Osteoblast (primary cell): Measurements from ENCODE around the gene SLA2. TPM values are rescaled to one million over a fixed set of nuclear protein-coding genes. Genes with fewer than 3 reads are reported as not detected.

Source experiments
- DNase-seq: peaks from one replicate; pipeline ENCODE4 v3.0.0; 2011; ENCODE audit warnings: low spot score, mixed read lengths; ENCODE audit not compliant: insufficient read length; ENCODE audit errors: missing footprints
- H2AFZ ChIP-seq: 2 replicates; pipeline ENCODE4 v1.6.0; 2011; ENCODE audit warnings: mild to moderate bottlenecking, low read length
- H3K27ac ChIP-seq: 2 replicates; pipeline ENCODE4 v1.5.1; 2011; ENCODE audit warnings: mild to moderate bottlenecking, low read depth, low read length, moderate library complexity
- H3K27me3 ChIP-seq: 2 replicates; pipeline ENCODE4 v1.6.0; 2012; ENCODE audit warnings: mild to moderate bottlenecking, control low read depth, inconsistent platforms, low read length, moderate library complexity; ENCODE audit not compliant: insufficient read depth
- H3K36me3 ChIP-seq: 2 replicates; pipeline ENCODE4 v1.5.1; 2011; ENCODE audit warnings: mild to moderate bottlenecking, low read length, control low read depth, moderate library complexity; ENCODE audit not compliant: insufficient read depth
- H3K4me1 ChIP-seq: 2 replicates; pipeline ENCODE4 v1.5.1; 2011; ENCODE audit warnings: mild to moderate bottlenecking, low read length, control low read depth, moderate library complexity; ENCODE audit not compliant: insufficient read depth
- H3K4me2 ChIP-seq: 2 replicates; pipeline ENCODE4 v1.6.0; 2011; ENCODE audit warnings: mild to moderate bottlenecking, low read length; ENCODE audit not compliant: insufficient read depth
- H3K4me3 ChIP-seq: fragments of 200-600 bp; sonication (generic); 3 replicates; pipeline ENCODE4 v1.5.1; 2012; ENCODE audit warnings: mild to moderate bottlenecking, low read length, inconsistent platforms; ENCODE audit not compliant: insufficient read depth
- H3K79me2 ChIP-seq: 2 replicates; pipeline ENCODE4 v1.6.0; 2012; ENCODE audit warnings: mild to moderate bottlenecking, low read length, control low read depth, inconsistent platforms; ENCODE audit not compliant: insufficient read depth
- H3K9me3 ChIP-seq: 2 replicates; pipeline ENCODE4 v1.5.1; 2011; ENCODE audit warnings: low read depth, low read length, control low read depth
- H4K20me1 ChIP-seq: 2 replicates; pipeline ENCODE4 v1.6.0; 2012; ENCODE audit warnings: mild to moderate bottlenecking, low read length, control low read depth; ENCODE audit not compliant: insufficient read depth
- total RNA-seq: library from RNA; depleted of rRNA; stranded (reverse); fragments of >200 nt; gene quantifications from 2 replicates; pipeline ENCODE4 v1.2.3, GENCODE V29; 2012
- TF ChIP-seq, protein P1 (sequence below): IDR thresholded peaks from 2 replicates; pipeline ENCODE4 v1.5.1; 2011; ENCODE audit warnings: mild to moderate bottlenecking, low read depth, low read length, moderate library complexity; ENCODE audit errors: extremely low read depth

The SLA2 gene
- total RNA-seq, 1 donor: 0.36 TPM

- Histone ChIP-seq H3K27ac (no peak overlapping the region), H3K9me3 (no peaks in the 10 kb centered on the region), H3K4me2 (no peak overlapping the region), H4K20me1 (no peaks in the 10 kb centered on the region), H3K4me3 (no peak overlapping the region), H3K79me2 (no peaks in the 10 kb centered on the region), H3K27me3 (no peaks in the 10 kb centered on the region), H2AFZ (no peak overlapping the region), H3K36me3 (no peaks in the 10 kb centered on the region), H3K4me1 (no peaks in the 10 kb centered on the region)
- TF ChIP-seq, protein P1, sequence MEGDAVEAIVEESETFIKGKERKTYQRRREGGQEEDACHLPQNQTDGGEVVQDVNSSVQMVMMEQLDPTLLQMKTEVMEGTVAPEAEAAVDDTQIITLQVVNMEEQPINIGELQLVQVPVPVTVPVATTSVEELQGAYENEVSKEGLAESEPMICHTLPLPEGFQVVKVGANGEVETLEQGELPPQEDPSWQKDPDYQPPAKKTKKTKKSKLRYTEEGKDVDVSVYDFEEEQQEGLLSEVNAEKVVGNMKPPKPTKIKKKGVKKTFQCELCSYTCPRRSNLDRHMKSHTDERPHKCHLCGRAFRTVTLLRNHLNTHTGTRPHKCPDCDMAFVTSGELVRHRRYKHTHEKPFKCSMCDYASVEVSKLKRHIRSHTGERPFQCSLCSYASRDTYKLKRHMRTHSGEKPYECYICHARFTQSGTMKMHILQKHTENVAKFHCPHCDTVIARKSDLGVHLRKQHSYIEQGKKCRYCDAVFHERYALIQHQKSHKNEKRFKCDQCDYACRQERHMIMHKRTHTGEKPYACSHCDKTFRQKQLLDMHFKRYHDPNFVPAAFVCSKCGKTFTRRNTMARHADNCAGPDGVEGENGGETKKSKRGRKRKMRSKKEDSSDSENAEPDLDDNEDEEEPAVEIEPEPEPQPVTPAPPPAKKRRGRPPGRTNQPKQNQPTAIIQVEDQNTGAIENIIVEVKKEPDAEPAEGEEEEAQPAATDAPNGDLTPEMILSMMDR: no peak
- DNase-seq: no peak
Measured at GRCh38 chr20:36634342-36634741, 11.7 kb downstream of the SLA2 start.

GRCh38 chr20:36633285-36633772, 12.7 kb downstream of the SLA2 start:
- no peaks in the 10 kb centered on the region for H3K36me3 ChIP-seq

DNA sequence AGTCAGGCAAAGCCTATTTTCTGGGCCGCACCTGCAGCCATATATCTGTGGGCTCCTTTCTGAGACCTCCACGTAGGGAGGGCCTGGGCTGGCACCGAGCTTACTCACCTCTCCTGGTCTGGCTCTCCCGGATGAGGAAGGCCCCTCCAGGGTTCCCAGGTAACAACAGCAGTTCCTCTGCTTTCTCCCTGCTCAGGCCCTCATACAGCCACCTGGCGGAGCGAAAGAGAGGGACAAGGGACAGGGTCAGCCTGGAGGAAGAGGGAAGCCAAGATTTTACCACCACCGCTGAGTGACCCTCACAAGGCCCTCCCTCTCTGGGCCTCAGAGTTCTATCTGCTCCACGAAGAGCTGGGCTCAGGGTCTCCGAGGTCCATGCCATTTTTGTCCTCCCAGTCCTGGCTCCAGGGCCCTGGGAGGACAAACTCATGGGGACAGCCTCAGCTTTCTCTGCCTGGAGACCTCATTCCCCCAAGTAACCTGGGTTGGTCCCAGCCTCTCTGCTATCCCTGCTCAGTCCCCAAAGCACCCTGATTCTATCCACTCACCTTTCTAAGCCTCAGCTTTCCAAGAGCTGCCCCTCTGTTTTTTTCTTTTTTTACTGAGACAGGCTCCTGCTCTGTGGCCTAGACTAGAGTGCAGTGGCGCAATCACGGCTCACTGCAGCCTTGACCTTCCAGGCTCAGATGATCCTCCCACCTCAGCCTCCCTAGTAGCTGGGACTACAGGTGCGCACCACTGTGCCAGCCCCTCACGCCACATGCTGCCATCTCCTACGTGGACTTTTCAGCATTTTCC, 13.3 kb downstream of the SLA2 start:
- no peaks in the 10 kb centered on the region for H3K27me3 ChIP-seq
- no peak overlapping the region for H3K27ac ChIP-seq
- H3K4me1 ChIP-seq: no peaks in the 10 kb centered on the region
- no peaks in the 10 kb centered on the region for H4K20me1 ChIP-seq
- no peak overlapping the region for H3K4me2 ChIP-seq
- no peak overlapping the region for H3K4me3 ChIP-seq
- no peak for DNase-seq
- TF ChIP-seq, protein P1: no peak
- no peak overlapping the region for H2AFZ ChIP-seq
- H3K79me2 ChIP-seq: no peaks in the 10 kb centered on the region
- H3K9me3 ChIP-seq: no peaks in the 10 kb centered on the region
- H3K36me3 ChIP-seq: no peaks in the 10 kb centered on the region

More at GRCh38 chr20:36633285-36633772, 12.7 kb downstream of the SLA2 start:
- Histone ChIP-seq H3K27ac (no peak overlapping the region), H3K4me3 (no peak overlapping the region), H2AFZ (no peak overlapping the region), H3K27me3 (no peaks in the 10 kb centered on the region), H3K9me3 (no peaks in the 10 kb centered on the region), H3K4me2 (no peak overlapping the region), H3K79me2 (no peaks in the 10 kb centered on the region), H4K20me1 (no peaks in the 10 kb centered on the region), H3K4me1 (no peaks in the 10 kb centered on the region)
- TF ChIP-seq, protein P1: no peak
- no peak for DNase-seq

GRCh38 chr20:36632147-36632486, 13.9 kb downstream of the SLA2 start:
- TF ChIP-seq, protein P1: no peak
- Histone ChIP-seq H3K4me1 (no peaks in the 10 kb centered on the region), H3K9me3 (no peaks in the 10 kb centered on the region), H3K4me2 (no peak overlapping the region), H3K79me2 (no peaks in the 10 kb centered on the region), H3K27me3 (no peaks in the 10 kb centered on the region), H3K36me3 (no peaks in the 10 kb centered on the region), H4K20me1 (no peaks in the 10 kb centered on the region), H3K27ac (no peak overlapping the region), H2AFZ (no peak overlapping the region), H3K4me3 (no peak overlapping the region)
- no peak for DNase-seq
